GM12878 (cell line): ENCODE results near the gene CXCL17. TPM values are rescaled to one million over a fixed set of nuclear protein-coding genes. Genes with fewer than 3 reads are reported as not detected.

Experiments used
- ATAC-seq: fragments of 200-7000 bp; cut with Tn5 transposase; 3 replicates; pipeline ENCODE4 v1.9.1; 2020; ENCODE audit warnings: mild to moderate bottlenecking, moderate library complexity
- BruUV-seq: library from RNA; stranded (reverse); fragments of 400-500 nt; replicated peaks from 2 replicates; lab custom pipeline; 2021; lab: Mats Ljungman, UMichigan
- CTCF ChIA-PET: fragments of 300-600 bp; sonication (Branson Sonifier 250); formaldehyde crosslinking; extraction: SDS; loops from one replicate; lab custom pipeline; 2021; ENCODE audit warnings: inconsistent platforms; lab: Yijun Ruan, JAX
- POLR2A ChIA-PET: fragments of 350-600 bp; formaldehyde crosslinking; extraction: SDS; loops from one replicate; lab custom pipeline; 2021; ENCODE audit warnings: inconsistent platforms; lab: Charles Lee
- RAD21 ChIA-PET: fragments of 300-600 bp; sonication (Branson Sonifier 250); formaldehyde crosslinking; loops from one replicate; lab custom pipeline; 2023; ENCODE audit warnings: antibody characterized with exemption; ENCODE audit not compliant: unreplicated experiment; lab: Charles Lee
- SMC1A ChIA-PET: fragments of 300-600 bp; sonication (Branson Sonifier 250); formaldehyde crosslinking; loops from one replicate; lab custom pipeline; 2023; ENCODE audit not compliant: unreplicated experiment, uncharacterized antibody; lab: Charles Lee
- DNase-seq: peaks from one replicate; pipeline ENCODE4 v3.0.0-alpha.2; 2011; ENCODE audit warnings: low read depth, low spot score
- FAIRE-seq: peaks from 3 replicates; lab custom pipeline; 2011; peaks lifted over from hg19 to GRCh38; lab: Jason Lieb, UNC
- H2AFZ ChIP-seq: 2 replicates; pipeline ENCODE4 v1.6.0; 2011; ENCODE audit warnings: low read depth, low read length, control low read depth; ENCODE audit not compliant: control insufficient read depth
- H3K27ac ChIP-seq: 2 replicates; pipeline ENCODE4 v1.5.1; 2011; ENCODE audit warnings: control low read depth; ENCODE audit not compliant: control insufficient read depth, insufficient read depth
- H3K27me3 ChIP-seq, 2 experiments: replicated peaks in 1 of 2; 2 replicates each; pipeline versions ENCODE4 v1.6.0 to v1.6.1; 2011; ENCODE audit warnings: low read length in 1 of 2; ENCODE audit not compliant: control insufficient read depth in 2 of 2, insufficient read depth in 2 of 2
- H3K36me3 ChIP-seq, 2 experiments: 2 replicates each; pipeline ENCODE4 v1.5.1; 2011; ENCODE audit warnings: low read length in 1 of 2; ENCODE audit not compliant: control insufficient read depth in 2 of 2, insufficient read depth in 2 of 2
- H3K4me1 ChIP-seq: 2 replicates; pipeline ENCODE4 v1.6.1; 2011; ENCODE audit warnings: mild to moderate bottlenecking, low read length, moderate library complexity, mixed read lengths; ENCODE audit not compliant: control insufficient read depth, insufficient read depth
- H3K4me2 ChIP-seq: 2 replicates; pipeline ENCODE4 v1.6.0; 2011; ENCODE audit warnings: control low read depth; ENCODE audit not compliant: control insufficient read depth, insufficient read depth
- H3K4me3 ChIP-seq: fragments of 200-600 bp; sonication (generic); 2 replicates; pipeline ENCODE4 v1.5.1; 2016
- H3K79me2 ChIP-seq: 2 replicates; pipeline ENCODE4 v1.6.0; 2011; ENCODE audit warnings: low read length; ENCODE audit not compliant: control insufficient read depth, insufficient read depth
- H3K9ac ChIP-seq: 2 replicates; pipeline ENCODE4 v1.8.0; 2011; ENCODE audit warnings: low read length, control low read depth, mixed read lengths; ENCODE audit not compliant: control insufficient read depth, insufficient read depth
- H3K9me3 ChIP-seq: replicated peaks from 3 replicates; pipeline ENCODE4 v1.5.1; 2011; ENCODE audit warnings: mild to moderate bottlenecking, low read length; ENCODE audit not compliant: control insufficient read depth, insufficient read depth
- H4K20me1 ChIP-seq: 2 replicates; pipeline ENCODE4 v1.6.0; 2011; ENCODE audit not compliant: control insufficient read depth, insufficient read depth
- BRCA1 ChIP-seq: IDR thresholded peaks from 2 replicates; pipeline ENCODE4 v1.6.1; 2011; ENCODE audit warnings: low read depth, low read length, improper control_type of control experiment
- CHD1 ChIP-seq: IDR thresholded peaks from 2 replicates; pipeline ENCODE4 v1.6.1; 2012; ENCODE audit warnings: low read depth, low read length, improper control_type of control experiment
- GABPA ChIP-seq: IDR thresholded peaks from 2 replicates; pipeline ENCODE4 v1.6.1; 2014; ENCODE audit warnings: antibody characterized with exemption, low read depth, mild to moderate bottlenecking, inconsistent platforms
- JUND ChIP-seq: IDR thresholded peaks from 2 replicates; pipeline ENCODE4 v1.6.1; 2012; ENCODE audit warnings: low read depth, mild to moderate bottlenecking, low read length, improper control_type of control experiment, moderate library complexity
- NR2F1 ChIP-seq: fragments of 450-650 bp; conservative IDR thresholded peaks from 2 replicates; pipeline ENCODE4 v1.6.1; 2017; ENCODE audit warnings: mild to moderate bottlenecking
- SREBF1 ChIP-seq: IDR thresholded peaks from 2 replicates; pipeline ENCODE4 v1.6.1; 2012; ENCODE audit warnings: mild to moderate bottlenecking, low read length
- TAF1 ChIP-seq: IDR thresholded peaks from 2 replicates; pipeline ENCODE4 v1.6.1; 2011; ENCODE audit warnings: mild to moderate bottlenecking, low read depth, low read length, borderline replicate concordance
- TCF3 ChIP-seq: IDR thresholded peaks from 2 replicates; pipeline ENCODE4 v1.6.1; 2012; ENCODE audit warnings: low read depth, mild to moderate bottlenecking, low read length, borderline replicate concordance; ENCODE audit not compliant: insufficient read depth
- YBX1 ChIP-seq: fragments of 450-650 bp; IDR thresholded peaks from 2 replicates; pipeline ENCODE4 v1.6.1; 2016; ENCODE audit warnings: antibody characterized with exemption
- WGBS: methylation state at CpG from one replicate; pipeline ENCODE4 v1.1.6; 2016; ENCODE audit warnings: low lambda C conversion rate; ENCODE audit not compliant: insufficient replicate concordance, insufficient coverage; ENCODE audit errors: missing lambda C conversion rate; 5-methylcytosine and 5-hydroxymethylcytosine counted together
- in situ Hi-C: fragments of 300-500 bp; cut with MboI; formaldehyde crosslinking; loops from 9 replicates; pipeline ENCODE4 v1.14.3; 2018; ENCODE audit warnings: mixed read lengths
- intact Hi-C: fragments of 100-400 bp; cut with micrococcal nuclease; formaldehyde crosslinking; loops from one replicate; pipeline ENCODE4 v1.14.2; 2022; ENCODE audit not compliant: unreplicated experiment
- polyA plus RNA-seq, 11 experiments: library from polyadenylated mRNA; depleted of rRNA in 4 of 11; unstranded in 6 of 11; stranded (reverse) in 5 of 11; fragments of >200 nt; fragmentation: Nextera tagmentation in 4 of 11; fragmentation: Illumina TruSeq in 1 of 11; extraction: Ambion mirVana in 4 of 11; extraction: Trizol in 1 of 11; gene quantifications; 1 replicate in 1 of 11; 2 replicates in 10 of 11; pipeline versions ENCODE4 v1.2.1 to v1.2.3, GENCODE V29; 2011 to 2016; ENCODE audit warnings: inconsistent platforms in 2 of 11, missing spikeins in 2 of 11, low read depth in 1 of 11
- total RNA-seq, 4 experiments: library from RNA; depleted of rRNA in 3 of 4; stranded (reverse); fragments of >200 nt in 3 of 4; fragmentation: Illumina TruSeq in 1 of 4; extraction: Trizol in 1 of 4; gene quantifications; 2 replicates each; pipeline versions ENCODE4 v1.2.1 to v1.2.3, GENCODE V29; 2013 to 2021
- TF ChIP-seq, protein P1 (sequence below): fragments of 150-350 bp; IDR thresholded peaks from 2 replicates; pipeline ENCODE4 v1.6.1; 2016; ENCODE audit warnings: low read depth, low read length
- TF ChIP-seq, protein P2 (sequence below): fragments of 450-650 bp; IDR thresholded peaks from 2 replicates; pipeline ENCODE4 v1.6.1; 2017; ENCODE audit warnings: antibody characterized with exemption, mild to moderate bottlenecking, moderate library complexity

The CXCL17 gene
- total and polyA plus RNA-seq, 10 of the 15 experiments (the other 5 are each of a cell fraction or from before 2014, with no cell fraction given) = 0.13 to 0.24 (median 0.15) TPM; not detected in 7

DNA sequence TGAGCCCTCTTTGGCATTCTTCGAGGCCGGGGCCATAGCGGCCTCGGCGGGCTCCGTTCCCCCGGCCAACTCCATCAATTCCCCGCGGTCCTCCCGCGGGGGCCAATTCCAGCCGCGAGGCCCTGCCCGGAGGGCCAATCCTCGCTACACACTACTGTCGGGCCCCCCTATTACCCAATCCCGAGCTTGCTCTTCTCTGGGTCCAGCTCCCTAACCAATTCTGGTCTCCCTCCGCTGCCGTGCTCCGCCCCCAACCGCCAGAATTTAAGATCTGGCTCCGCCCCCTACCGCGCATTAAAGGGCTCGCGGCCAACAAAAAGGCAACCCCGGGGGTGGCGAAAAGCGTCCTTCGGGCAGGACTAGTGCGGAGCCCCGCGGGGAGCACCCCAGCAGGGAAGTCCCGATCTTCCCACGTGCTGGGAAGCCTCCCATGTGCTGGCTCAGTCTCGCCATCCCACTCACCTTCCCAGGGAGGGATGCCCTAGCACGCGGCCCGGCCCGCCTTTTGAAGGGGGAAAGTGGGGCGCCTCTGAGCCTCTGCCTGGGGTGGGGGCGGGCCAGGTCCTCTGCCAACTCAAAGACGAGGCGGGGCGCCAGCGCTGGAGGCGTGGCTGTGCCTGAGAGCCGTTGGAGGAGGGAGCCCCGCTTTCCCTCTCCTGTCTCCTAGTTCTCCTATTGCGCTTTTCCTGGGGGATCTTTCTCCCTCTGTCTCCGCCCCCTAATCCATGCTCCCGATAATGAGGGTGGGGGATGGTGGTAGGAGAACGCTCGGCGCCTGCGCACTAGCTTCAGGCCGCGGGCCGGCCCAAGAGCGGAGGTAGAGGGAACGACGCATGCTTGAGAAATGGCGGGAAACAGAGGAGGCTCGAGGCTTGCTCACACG, 19.0 kb downstream of the CXCL17 start (continued):
- TF ChIP-seq BRCA1 = no peak
- TF ChIP-seq, protein P1, sequence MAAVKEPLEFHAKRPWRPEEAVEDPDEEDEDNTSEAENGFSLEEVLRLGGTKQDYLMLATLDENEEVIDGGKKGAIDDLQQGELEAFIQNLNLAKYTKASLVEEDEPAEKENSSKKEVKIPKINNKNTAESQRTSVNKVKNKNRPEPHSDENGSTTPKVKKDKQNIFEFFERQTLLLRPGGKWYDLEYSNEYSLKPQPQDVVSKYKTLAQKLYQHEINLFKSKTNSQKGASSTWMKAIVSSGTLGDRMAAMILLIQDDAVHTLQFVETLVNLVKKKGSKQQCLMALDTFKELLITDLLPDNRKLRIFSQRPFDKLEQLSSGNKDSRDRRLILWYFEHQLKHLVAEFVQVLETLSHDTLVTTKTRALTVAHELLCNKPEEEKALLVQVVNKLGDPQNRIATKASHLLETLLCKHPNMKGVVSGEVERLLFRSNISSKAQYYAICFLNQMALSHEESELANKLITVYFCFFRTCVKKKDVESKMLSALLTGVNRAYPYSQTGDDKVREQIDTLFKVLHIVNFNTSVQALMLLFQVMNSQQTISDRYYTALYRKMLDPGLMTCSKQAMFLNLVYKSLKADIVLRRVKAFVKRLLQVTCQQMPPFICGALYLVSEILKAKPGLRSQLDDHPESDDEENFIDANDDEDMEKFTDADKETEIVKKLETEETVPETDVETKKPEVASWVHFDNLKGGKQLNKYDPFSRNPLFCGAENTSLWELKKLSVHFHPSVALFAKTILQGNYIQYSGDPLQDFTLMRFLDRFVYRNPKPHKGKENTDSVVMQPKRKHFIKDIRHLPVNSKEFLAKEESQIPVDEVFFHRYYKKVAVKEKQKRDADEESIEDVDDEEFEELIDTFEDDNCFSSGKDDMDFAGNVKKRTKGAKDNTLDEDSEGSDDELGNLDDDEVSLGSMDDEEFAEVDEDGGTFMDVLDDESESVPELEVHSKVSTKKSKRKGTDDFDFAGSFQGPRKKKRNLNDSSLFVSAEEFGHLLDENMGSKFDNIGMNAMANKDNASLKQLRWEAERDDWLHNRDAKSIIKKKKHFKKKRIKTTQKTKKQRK = no peak
- no peak for TF ChIP-seq YBX1

DNA sequence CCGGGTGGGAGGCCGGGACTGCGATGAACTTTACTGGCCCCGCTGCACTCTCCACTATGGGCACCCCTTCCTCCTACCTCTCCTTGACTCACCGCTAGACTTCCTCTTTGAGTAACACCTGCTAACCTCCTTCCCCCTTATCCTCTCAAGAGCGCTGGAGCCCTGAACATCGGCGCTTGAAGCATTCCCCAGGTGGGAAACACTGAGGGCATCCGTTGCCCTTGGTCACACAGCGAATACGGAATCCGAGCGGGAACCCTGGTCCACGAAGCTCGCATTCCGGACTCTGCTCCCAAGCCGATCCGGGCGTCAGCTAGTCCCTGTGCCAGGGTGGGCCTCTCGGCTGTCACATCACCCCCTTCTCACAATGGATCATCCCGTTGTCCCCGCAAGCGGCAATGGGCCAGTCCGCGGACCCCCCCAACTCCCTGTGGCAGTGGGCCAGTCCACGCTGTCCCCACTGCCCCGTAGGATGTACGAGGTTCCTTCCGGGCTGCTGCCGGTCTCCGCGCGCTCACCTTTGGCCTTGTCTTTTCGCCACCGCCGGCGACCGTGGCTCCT, 19.8 kb downstream of the CXCL17 start:
- Histone ChIP-seq H3K4me3 (peak overlapping the region; percentile 94), H3K9me3 (no peaks in the 10 kb centered on the region), H3K9ac (peak overlapping the region; percentile 82), H3K79me2 (peaks cover 4% of the 10 kb centered on the region), H4K20me1 (no peaks in the 10 kb centered on the region), H3K27me3 (no peaks in the 10 kb centered on the region), H3K27ac (peak overlapping the region; percentile 86), H3K4me2 (peak overlapping the region; percentile 97), H3K4me1 (peaks cover 16% of the 10 kb centered on the region), H3K36me3 (no peaks in the 10 kb centered on the region), H2AFZ (peak overlapping the region; percentile 93)
- intact Hi-C loops = loop anchor here (5.0 kb wide), 1 partner anchor 96 kb away; the partner anchor contains the start of gene MEGF8
- FAIRE-seq (no peak), ATAC-seq (peak; percentile 68), DNase-seq (no peak)
- in situ Hi-C loops = no loop called here
- POLR2A ChIA-PET = interaction anchor here (1.0 to 1.5 kb wide), 6 partner anchors 10 to 203 kb away, joined by 3 to 8 read pairs (median 4); no protein-coding TSS in a partner anchor
- SMC1A ChIA-PET = interaction anchor here (1.0 to 1.4 kb wide), 6 partner anchors 11 to 310 kb away, joined by 3 to 6 read pairs (median 3); partner anchors contain the start of gene CEACAM1
- under 1% methylated on average over 38 of the region's 38 CpGs for WGBS
- BruUV-seq = no TSS peak
- RAD21 ChIA-PET = interaction anchor here (1.0 to 1.6 kb wide), 8 partner anchors 10 to 309 kb away, joined by 3 to 9 read pairs (median 4); partner anchors contain the start of gene CEACAM1
- CTCF ChIA-PET = interaction anchor here (1.0 to 4.4 kb wide), 9 partner anchors 10 to 105 kb away, joined by 3 to 27 read pairs (median 7); partner anchors contain the start of gene CEACAM1
- TF ChIP-seq NR2F1 = peak; percentile 32
- TF ChIP-seq JUND = peak; percentile 98
- TF ChIP-seq TAF1 = 0 out of 2 replicates have a peak, but pooled peaks have one; percentile 3
- TF ChIP-seq TCF3 = 0 out of 2 replicates have a peak, but pooled peaks have one; percentile 49
- 0 out of 2 replicates have a peak, but pooled peaks have one; percentile 48 for TF ChIP-seq GABPA
- peak; percentile 94 for TF ChIP-seq SREBF1
- TF ChIP-seq, protein P2, sequence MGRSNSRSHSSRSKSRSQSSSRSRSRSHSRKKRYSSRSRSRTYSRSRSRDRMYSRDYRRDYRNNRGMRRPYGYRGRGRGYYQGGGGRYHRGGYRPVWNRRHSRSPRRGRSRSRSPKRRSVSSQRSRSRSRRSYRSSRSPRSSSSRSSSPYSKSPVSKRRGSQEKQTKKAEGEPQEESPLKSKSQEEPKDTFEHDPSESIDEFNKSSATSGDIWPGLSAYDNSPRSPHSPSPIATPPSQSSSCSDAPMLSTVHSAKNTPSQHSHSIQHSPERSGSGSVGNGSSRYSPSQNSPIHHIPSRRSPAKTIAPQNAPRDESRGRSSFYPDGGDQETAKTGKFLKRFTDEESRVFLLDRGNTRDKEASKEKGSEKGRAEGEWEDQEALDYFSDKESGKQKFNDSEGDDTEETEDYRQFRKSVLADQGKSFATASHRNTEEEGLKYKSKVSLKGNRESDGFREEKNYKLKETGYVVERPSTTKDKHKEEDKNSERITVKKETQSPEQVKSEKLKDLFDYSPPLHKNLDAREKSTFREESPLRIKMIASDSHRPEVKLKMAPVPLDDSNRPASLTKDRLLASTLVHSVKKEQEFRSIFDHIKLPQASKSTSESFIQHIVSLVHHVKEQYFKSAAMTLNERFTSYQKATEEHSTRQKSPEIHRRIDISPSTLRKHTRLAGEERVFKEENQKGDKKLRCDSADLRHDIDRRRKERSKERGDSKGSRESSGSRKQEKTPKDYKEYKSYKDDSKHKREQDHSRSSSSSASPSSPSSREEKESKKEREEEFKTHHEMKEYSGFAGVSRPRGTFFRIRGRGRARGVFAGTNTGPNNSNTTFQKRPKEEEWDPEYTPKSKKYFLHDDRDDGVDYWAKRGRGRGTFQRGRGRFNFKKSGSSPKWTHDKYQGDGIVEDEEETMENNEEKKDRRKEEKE = peak; percentile 86
- TF ChIP-seq CHD1 = peak; percentile 96
